Stimulated activated CD4-positive, alpha-beta T cell treated with anti-CD3 and anti-CD28 coated beads, Interleukin-2, amount 100 ng/mL, for 24 hours (primary cell): ENCODE results near the gene CRNKL1.
A peak's percentile ranks its signal among the peaks of the same experiment; 100 is the strongest.

ENCODE experiments used
- DNase-seq, 2 donors: peaks; one replicate each; pipeline ENCODE4 v3.0.0-alpha.2; 2020

Gene CRNKL1

DNA sequence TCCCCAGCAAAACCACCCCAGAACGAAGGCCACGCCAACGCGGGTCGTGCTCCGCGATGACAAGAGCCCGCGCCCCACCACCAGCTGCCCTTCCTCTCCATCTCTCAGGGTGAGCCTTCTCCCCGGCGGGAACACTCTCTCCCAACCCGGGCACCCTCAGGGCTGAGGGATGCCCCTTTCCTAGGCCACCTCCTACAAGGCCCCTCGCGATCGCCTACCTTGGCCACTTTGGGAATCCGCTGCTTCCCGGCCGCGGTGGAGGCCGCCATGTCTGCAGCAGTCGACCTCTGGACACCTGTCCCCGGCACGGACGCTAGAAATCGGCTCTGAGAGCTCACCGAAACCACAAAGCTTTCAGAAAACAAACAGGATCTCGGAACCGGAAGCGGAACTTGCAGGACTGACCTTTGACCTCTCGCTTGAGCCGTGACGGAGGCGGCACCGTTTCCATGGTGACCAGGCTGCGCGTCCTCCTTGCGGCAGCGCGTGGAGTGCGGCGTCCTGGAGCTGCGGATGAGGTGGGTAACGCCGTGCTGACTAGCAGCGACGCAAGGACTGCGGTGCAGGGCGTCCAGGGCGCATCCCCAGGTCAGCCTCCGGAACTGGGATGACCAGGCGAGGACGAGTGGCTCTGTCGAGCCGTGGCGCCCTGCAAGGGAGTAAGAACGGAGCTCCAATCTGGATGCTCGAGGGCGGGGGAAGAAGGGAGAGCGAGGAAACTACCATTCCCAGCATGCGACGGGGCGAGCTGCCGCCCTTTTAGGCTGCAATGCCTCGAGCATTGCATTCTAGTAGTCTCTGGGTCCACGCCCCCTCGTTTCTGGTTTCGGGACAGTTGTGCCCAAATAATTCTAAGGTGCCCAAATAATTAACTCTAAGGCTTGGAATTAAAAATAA, at the start of gene CRNKL1, which contains the start of gene CFAP61:
Gene CRNKL1, minus strand, starts transcription at position 393 of the 897 bp plus-strand sequence. Its CDS starts 124 bp downstream, at position 269.
Gene CFAP61, plus strand, starts transcription at position 459 of the 897 bp plus-strand sequence. CDS start 4,122 bp downstream, outside the sequence.
- DNase-seq: peak; percentile 95 to 97

DNA sequence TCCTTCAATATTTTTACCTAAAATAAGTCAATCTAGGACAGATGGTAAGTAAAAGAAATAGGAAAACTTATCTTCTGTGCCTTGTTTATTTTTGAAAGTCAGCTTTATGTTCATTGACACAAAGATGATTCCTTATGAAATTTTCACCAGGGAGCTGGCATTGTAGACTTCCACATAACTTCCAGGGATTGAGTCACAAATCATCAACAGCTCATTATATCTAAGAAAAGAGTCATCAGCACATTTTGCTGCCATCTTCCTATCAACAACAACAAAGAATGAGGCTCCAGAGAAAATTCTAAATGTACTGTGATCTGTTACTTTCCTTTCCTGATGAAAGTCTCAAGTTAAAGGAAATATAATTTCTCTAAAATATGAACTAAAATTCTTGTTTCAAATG, 48.6 kb upstream of the CRNKL1 start:
- DNase-seq: no peak

DNA sequence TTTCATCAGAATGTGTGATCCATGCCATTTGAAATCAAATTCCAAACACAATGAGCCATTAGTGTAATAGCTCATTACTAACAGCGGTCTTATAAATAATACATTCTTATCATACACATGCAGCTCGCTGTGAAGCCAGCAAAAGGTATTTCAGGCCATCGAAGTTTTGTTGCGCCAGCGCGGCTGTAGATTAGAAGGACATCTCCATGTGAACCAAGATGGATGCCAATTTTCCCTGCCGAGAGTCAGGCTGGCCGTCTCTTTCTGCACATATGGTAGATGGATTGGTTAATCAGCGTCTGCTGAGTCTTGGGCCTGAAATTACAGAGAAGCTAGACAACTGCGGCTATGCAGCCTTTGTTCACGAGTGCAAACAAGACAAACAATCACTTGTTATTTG, 44.2 kb upstream of the CRNKL1 start:
- DNase-seq: no peak

DNA sequence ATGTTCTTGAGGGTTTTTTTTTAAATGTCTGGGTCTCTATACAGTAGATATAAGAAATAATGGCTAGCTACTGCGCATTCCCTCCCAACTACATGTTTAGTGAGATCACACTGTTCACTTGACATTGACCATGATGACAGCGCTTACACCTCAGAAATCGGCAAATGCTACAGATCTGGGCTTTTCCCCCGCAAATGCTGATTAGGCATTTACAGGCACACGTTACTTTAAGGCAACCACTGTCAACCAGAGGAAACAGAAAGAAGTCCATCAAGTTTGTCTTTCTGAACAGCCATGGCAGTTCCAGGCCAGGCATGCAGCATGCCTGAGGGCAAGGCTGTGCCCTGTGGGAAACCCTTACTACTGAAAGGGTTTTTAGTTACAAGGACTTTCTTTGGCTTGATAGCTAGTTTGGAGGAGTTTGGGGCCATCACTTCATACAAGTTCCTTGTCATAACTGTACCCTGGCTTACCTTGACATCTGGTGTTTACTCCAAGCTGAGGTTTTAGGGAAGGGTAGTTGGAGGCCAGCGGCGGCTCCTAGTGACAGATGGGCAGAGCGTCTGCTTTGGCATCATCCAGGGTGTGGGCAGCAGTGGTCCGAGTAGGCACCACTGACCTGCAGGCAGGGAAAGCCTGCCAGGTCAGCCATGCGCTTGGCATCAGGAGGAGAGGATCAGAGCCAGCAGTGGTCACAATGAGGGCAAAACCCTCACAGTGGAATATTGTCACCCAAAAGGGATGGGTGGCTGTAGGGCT, 43.0 kb upstream of the CRNKL1 start:
- no peak for DNase-seq

DNA sequence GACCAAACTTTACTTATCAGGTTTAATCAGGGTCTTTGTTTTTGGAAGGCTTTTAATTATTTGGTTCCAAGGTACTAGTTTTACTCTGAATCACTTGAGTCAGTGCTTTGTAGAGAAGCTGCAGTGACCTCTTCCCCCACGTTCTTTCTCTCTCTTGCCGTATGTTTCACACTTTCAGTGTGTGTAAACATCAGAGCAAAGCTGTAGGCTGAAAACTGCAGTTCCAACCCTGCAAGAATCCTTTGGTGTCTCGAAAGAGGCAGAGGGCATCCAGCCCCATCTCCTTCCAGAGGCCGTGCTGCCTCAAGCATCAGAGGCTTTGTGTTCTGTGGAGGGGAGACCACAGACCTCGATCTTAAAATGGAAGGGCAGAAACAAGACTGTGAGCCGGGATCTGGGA, 42.1 kb upstream of the CRNKL1 start:
- DNase-seq: no peak

DNA sequence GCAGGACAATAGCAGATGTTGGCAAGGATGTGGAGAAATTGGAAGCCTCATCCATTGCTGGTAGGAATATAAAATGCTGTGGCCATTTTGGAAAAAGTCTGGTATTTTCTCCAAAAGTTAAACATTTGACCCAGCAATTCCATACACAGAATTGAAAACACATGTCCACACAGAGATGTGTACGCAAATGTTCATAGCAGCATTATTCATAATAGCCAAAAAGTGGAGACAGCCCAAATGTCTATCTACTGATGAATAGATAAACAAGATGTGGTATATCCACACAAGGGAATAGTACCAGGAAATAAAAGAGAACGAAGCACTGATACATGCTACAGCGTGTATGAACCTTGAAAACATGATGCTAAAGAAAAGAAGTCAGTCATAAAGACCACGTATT, 40.6 kb upstream of the CRNKL1 start:
- DNase-seq: no peak

DNA sequence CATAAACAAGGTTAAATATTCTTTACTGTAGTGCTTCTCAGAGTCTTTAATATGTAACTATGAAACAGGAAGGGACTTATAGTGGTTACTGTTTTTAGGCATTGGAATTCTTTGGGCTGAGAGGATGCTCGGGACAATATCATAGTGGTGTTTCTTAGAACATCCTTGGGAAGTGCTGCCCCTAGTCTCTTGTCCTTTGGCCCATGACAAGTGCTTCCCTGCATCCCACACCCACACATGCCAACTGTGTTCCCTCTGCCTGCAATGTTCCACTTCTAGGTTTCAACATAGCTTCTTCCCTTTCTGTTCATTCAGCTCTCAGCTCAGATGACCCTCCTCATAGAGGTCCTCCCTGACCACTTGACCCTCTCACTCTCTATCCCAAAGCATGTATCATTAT, 37.7 kb upstream of the CRNKL1 start:
- no peak for DNase-seq

DNA sequence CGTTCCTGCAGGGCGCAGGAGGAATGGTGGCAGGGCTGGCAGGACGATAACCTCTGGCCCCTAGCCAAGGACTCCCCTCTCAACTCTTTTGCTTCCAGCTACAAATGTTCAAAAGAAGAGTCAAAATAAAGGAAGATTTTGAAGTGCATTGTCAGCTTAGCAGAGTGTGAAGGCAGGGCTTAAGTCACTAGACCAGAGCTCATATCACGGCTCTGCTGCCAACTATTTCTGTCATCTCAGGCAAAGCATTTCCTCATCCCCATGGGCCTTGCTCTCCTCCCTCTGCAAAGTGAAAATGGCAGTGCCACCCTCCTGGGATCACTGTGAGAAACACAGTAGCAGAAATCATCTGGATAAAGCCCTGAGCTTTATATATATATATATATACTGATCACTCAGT, 36.8 kb upstream of the CRNKL1 start:
- DNase-seq: no peak

DNA sequence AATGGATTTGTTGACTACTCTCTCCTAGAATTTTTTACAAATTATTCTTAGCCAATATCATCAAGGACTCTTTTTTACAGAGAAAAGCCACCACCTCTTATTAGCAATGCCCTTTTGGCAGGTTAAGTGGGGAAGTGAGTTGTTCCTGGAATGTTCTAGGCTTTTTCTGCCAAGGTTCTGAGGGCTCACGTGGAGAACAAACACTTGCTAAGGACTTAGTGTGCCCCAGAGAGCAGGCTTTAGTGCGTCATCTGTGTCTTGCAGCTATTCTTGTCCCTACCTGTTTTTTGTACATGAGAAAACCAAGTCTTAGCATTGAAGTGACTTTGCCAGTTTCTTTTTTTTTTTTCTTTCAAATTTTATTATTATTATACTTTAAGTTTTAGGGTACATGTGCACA, 33.5 kb upstream of the CRNKL1 start:
- DNase-seq: no peak

DNA sequence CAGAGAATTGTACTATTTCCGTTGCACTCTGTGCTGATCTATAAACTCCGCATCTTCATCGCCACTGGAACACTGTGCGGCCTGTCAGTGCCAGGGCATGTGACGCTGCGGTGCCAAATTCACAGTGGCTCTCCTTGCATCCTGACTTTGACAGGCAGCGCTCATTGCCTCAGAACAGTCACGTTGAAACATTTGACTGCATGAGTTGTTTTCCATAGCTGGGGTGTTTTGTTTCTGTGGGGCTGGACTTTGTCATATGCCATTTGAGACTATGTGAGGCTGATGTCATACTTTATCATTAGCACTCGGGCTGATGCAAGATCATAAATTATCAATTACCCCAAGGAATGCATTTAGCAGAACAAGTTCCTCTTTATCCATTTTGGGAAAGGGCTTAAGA, 32.8 kb upstream of the CRNKL1 start:
- no peak for DNase-seq

DNA sequence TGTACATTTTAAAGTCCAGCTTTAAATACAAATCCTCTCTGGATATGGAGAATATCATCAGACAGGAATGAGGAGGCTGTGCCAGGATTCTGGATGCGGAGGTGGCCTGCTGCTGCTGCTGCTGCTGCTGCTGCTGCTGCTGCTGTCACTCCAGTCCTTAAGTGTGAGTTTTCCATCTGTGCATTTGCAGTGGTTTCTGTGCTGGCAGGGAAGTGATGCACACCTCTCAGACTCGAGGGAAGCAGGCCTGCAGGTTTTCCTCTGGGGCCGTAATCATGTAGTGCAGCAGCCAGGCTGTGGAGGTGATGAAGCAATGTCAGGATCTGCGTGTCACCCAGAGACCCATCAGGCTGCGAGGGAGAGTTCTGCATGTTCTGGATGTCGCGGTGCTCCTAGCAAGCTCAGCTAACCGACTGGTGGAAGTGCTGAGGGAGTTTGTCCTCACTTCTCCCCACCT, 32.1 kb upstream of the CRNKL1 start:
- DNase-seq: no peak

DNA sequence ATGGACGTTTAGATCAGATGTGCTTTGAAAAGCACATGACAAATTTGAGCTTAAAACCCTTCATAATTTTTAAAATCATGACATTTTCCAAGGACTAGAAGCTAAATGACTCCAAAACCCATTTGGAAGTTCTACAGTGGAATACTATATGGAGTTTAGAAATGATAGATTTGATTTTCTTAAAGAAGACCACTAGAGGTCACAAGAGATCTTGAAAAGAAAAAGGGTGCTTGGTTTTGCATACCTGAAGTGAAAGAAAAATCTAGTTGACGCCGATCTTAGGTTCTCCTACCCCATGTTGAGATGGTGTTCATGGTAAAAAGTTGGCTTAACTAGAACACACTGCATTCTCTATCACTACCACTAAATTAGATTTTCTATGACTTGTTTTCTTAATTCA, 31.5 kb upstream of the CRNKL1 start:
- DNase-seq: no peak

DNA sequence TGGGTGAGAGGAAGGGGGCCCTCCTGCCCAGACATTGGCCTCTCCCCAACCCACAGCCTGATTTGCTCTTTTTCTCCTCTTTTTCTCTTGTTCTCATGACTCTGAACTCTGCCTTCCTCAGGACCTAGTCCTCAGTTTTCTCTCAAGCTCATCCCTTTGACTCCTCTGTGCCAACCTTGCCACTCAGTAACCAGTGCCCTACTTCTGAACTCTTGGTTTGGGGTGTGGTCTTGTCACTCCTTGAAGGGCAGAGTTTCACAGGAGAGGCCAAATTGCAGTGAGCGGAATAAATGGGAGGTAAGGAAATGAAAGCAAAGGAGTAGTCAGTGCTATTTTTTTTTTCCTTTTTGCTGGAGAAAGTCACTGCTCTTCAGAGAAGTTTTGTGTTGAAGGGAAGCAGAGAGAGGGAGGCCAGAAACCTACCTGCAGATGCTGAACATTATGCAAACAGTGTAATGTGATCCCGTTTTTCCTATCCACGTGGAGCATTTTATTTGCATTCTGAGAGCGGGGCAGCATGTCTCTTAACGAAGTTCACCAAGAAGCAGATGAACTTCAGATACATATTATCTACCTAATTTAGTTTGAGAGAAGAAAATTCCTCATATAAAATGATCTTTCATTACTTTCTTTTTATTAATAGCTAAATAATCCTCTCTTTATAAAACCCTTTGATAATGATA, 27.0 kb upstream of the CRNKL1 start:
- DNase-seq: no peak

DNA sequence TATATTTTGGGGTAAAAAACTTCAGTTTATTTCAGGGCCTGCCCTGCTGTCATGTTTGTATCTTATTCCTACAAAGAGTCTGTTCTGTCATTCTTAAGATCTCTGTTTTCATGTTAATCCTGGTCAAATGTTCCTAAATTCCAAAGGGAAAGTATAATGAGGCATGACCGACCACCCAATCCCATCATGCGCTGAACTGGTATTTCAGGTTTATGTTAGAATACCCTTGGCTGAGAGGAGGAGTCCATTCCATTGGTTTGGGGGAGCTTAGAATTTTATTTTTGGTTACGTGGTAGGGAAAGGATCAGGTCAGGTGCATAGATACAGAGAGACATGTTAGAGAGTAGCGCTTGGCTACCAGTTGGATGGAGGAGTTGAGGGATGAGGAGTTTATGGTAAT, 25.8 kb upstream of the CRNKL1 start:
- no peak for DNase-seq

DNA sequence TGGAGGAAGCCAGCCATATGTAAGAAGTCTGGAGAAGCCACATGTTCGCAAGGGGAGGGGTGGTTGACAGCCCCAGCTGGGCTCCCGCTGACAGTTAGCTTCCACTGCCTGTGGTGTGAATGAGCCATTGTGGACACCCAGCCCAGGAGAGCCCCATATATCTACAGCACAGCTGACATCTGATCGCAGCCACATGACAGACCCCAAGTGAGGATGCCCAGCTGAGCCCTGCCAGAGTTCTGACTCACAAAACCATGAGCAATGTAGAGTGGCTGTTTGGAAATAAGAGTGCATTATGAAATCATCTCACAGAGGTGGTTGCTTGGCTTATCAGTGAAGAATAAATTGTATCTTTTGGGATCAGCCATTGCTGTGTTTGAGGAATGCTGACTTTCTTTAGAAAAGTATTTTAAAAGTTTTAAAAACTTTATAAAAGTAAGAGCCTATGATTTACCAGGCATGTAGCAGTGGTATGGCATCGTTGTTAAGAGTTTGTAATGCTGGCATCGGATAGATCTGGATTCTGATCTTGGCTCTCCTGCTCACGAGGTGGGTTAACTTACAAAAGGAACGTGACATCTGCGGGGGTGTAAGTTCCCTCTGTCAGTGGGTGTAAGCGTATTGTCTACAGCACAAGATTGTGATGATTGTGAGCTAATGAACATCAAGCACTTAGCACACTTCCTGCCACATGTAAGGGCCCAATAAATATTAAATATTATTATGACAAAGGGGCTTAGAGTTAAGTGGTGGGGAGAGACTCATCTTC, 24.2 kb upstream of the CRNKL1 start:
- DNase-seq: no peak

DNA sequence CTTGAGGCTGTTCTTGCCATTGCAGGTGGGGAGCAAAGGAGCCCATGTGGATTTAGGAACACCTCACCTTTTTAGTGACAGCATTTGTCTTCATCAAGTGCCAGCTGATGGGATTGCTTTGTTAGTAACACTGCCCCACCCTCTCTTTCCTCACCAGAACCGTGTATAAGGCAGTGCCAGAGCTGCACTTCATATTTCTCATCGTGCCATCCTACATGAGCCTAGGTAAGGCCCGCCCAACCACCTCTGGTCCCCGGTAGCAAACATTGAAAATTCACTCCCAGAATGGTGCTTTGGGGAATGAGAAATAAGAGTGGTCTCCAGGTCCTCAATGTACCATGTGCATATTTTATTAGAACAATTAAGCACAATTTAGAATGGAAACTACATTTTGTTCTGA, 22.8 kb upstream of the CRNKL1 start:
- DNase-seq: no peak

DNA sequence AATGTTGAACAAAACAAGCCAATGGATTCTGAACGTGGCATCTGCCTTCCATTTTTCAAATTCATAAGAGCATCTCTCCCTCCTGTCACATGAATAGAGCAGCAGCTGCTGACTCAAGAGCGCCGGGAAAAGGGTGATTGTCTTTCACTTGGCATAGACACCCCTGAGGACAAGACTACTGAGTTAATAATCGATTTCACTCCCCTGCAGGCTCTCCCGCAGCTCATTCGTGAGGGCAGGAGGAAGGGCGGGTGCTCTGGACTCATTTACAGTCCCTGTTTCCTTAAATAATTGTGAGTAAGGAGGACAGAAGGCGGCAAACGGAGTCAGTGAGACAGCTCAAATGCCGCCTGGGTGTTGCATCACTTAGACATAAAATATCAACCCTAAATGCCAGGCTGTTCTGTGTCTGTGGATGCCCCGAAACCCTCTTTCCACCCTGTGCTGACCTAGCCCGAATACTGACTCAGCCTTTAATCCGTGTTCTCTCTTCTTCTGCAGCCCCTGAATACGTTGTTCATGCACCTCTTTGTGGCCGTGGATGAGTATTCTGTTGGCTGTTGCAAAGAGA, 21.6 kb upstream of the CRNKL1 start:
- DNase-seq: no peak

DNA sequence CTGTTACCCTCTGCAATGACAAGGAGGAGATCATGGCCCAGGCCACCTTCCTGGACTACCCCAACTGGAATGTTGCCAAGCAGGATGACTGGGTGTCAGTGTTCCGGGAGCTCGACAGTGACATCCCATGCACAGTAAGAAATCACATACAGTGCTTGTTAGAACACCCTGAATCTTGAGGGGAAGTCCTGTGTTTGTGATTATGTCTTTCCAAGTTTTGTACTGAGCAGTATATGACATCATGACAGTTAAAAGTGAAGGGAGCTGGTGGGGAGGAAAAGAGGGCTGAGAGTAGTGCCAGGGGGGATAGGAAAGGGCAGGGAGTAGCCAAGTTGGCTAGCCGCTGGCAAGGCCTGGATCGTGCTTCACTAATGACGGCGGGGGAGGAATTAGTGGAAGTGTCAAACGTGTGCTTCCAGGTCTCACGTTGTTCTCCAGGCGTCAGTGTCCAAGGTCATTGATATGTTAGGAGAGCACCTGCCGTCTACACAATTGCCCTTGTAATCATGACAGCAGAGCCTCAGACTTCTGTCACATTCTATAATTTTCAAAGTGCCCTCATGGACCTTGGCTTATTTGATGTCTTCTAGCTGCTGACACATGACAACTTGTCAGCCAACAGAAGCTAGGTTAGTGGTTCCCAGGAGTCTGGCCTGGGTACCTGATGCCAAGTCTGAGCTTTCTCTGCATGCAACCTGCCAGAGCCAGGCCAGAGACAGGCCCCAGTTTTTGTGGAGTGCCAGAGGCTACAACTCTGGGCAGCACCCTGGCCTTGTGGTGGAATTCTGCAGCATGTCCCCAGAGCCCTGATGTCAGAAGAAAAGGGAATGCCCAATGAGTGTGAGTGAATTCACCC, 18.8 kb upstream of the CRNKL1 start:
- DNase-seq: no peak

DNA sequence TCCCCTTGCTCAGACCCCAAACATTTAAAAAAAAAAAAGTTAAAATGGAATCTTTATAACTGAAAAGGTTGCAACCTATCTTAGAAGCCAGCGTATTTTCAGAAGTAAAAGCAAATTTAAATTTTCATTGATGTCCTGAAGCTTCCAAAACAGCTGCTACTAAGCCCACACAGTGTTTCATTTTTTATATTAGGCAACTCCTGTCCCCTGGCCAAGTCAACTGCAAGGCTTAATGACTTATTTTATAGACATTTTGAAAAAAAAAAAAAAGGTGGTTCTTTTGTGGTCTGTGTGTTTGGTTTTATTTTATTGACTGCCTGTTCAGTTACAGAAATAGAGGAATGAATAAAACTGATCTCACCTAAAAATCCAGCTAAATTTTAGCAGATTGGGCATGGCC, 13.1 kb upstream of the CRNKL1 start:
- no peak for DNase-seq

DNA sequence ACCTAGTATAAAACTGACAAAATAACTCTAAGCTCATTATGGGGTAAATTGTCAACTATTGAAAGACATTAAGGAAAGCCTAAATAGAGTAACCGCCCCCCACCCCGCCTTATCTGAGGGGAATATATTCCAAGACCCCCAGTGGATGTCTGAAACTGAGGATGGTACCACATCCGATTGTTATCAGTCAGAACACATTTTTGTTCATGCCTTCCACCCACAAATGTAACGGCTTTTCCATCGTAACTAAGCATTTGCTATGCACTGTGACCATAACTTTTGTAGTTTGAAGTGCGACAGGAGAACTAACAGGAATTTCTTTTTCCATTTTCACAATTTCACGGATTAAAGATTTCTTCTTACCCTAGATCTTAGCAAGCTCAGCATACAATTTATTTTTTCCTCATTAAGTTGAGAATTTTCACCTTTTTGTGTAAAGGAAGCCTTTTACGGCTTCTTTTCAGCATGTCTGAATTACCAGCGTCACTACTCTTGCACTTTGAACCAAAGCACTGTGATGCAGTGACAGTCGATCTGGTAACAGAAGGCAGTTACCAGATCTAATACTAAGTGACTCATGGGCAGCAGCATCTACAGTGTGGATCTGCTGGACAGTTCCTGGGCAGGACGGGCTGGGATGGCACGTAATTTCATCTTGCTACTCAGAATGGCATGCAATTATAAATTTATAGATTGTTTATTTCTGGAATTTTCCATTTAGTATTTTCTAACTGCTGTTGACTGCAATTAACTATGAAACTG, 11.9 kb upstream of the CRNKL1 start:
- no peak for DNase-seq
